CD4-positive, alpha-beta T cell treated with Interleukin-12 subunit alpha and Interleukin-12 subunit beta, for 1 hour (primary cell): ENCODE data around the gene CCL7.

Experiments
- DNase-seq: peaks from one replicate; pipeline ENCODE4 v3.0.0-alpha.2; 2020

The CCL7 gene

GRCh38 chr17:34291721-34292348 is 21.8 kb downstream of the CCL7 start:
- DNase-seq, result no peak

GRCh38 chr17:34299027-34299426 is 29.0 kb downstream of the CCL7 start:
- DNase-seq, result no peak

- DNase-seq, result no peak
These were observed 30.0 kb downstream of the CCL7 start for GRCh38 chr17:34299956-34300577.

- no peak for DNase-seq
These were observed 30.8 kb downstream of the CCL7 start for GRCh38 chr17:34300652-34301370.

- no peak for DNase-seq
These were observed 32.0 kb downstream of the CCL7 start for GRCh38 chr17:34301986-34302385.

GRCh38 chr17:34302636-34303035 is 32.6 kb downstream of the CCL7 start:
- no peak for DNase-seq

- DNase-seq, result no peak
These were observed 33.6 kb downstream of the CCL7 start for GRCh38 chr17:34303606-34304005.

- no peak for DNase-seq
These were observed 35.0 kb downstream of the CCL7 start for GRCh38 chr17:34305061-34305460.

GRCh38 chr17:34305606-34306005 is 35.6 kb downstream of the CCL7 start:
- no peak for DNase-seq

- no peak for DNase-seq
These were observed 36.4 kb downstream of the CCL7 start for GRCh38 chr17:34306466-34306865.

- no peak for DNase-seq
These were observed 37.1 kb downstream of the CCL7 start for GRCh38 chr17:34307110-34307509.

GRCh38 chr17:34308371-34308770 is 38.4 kb downstream of the CCL7 start:
- no peak for DNase-seq

- no peak for DNase-seq
These were observed 41.3 kb downstream of the CCL7 start for GRCh38 chr17:34311291-34311690.

GRCh38 chr17:34312080-34312479 is 42.1 kb downstream of the CCL7 start:
- no peak for DNase-seq

- DNase-seq, result no peak
These were observed 43.1 kb downstream of the CCL7 start for GRCh38 chr17:34313164-34313563.

- DNase-seq, result no peak
These were observed 44.3 kb downstream of the CCL7 start for GRCh38 chr17:34314279-34314678.

- DNase-seq, result no peak
These were observed 48.5 kb downstream of the CCL7 start for GRCh38 chr17:34318474-34318873.

- DNase-seq, result no peak
These were observed 49.0 kb downstream of the CCL7 start, which contains the start of gene CCL8 for GRCh38 chr17:34319039-34319483. CCL8 (plus strand) TSS chr17:34319435; CDS start chr17:34319502, 67 bp downstream.
